HUES64 (cell line): Measurements from ENCODE around the gene NSF.
"Not testable (repeated sequence)": the region's sequence is repeated elsewhere in the genome, so short reads cannot be mapped to it uniquely, and the experiment has no call there.

ENCODE experiments used
- H3K27ac ChIP-seq: 2 replicates; pipeline ENCODE4 v1.7.0; 2013; ENCODE audit warnings: low read depth, low read length, inconsistent platforms
- H3K27me3 ChIP-seq: 2 replicates; pipeline ENCODE4 v1.6.1; 2013; ENCODE audit warnings: mild to moderate bottlenecking, low read length; ENCODE audit not compliant: insufficient read depth
- H3K36me3 ChIP-seq: 2 replicates; pipeline ENCODE4 v1.6.1; 2013; ENCODE audit warnings: mild to moderate bottlenecking, low read length; ENCODE audit not compliant: insufficient read depth
- H3K4me1 ChIP-seq: 2 replicates; pipeline ENCODE4 v1.6.1; 2013; ENCODE audit warnings: mild to moderate bottlenecking, low read length, moderate library complexity; ENCODE audit not compliant: insufficient read depth
- H3K4me3 ChIP-seq: 2 replicates; pipeline ENCODE4 v1.5.1; 2013; ENCODE audit warnings: mild to moderate bottlenecking, low read length, moderate library complexity
- H3K9ac ChIP-seq: 2 replicates; pipeline ENCODE4 v1.6.1; 2013; ENCODE audit warnings: mild to moderate bottlenecking, low read depth, low read length
- H3K9me3 ChIP-seq: 2 replicates; pipeline ENCODE4 v1.6.1; 2013; ENCODE audit warnings: low read depth, low read length; ENCODE audit not compliant: insufficient read depth
- WGBS: fragments of 150-250, 120-280 bp; methylation state at CpG from one replicate; pipeline ENCODE4 v1.1.7; 2013; ENCODE audit warnings: missing lambda C conversion rate; 5-methylcytosine and 5-hydroxymethylcytosine counted together

Gene NSF

DNA sequence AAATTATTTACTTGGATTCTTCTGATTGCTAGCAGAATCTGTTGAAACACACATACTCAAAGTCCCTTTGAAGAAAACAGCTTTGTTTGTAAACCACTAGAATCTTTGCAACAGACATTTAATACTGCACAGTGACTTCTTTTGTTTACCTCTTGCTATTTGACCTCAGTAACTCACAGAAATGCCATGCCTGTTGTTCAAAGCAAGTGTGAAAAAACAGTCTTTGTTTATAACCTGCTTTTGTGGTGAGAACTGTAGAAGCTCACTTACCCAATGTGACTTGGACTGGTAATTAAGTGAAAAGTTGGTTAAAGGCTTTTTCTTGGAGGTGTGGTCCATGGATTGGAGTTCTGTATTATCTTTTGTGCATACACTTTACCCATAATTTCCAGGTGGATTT, 44.4 kb downstream of the NSF start:
- not testable (repeated sequence) for H3K27me3 ChIP-seq, H3K27ac ChIP-seq

GRCh38 chr17:46641861-46642656, 51.6 kb downstream of the NSF start:
- H3K27ac ChIP-seq, H3K9me3 ChIP-seq, H3K4me1 ChIP-seq, H3K4me3 ChIP-seq, H3K27me3 ChIP-seq, H3K9ac ChIP-seq, H3K36me3 ChIP-seq: not testable (repeated sequence)
- no CpG with 5 or more reads among the region's 2 CpGs for WGBS

More for the DNA sequence above, 44.4 kb downstream of the NSF start:
- not testable (repeated sequence) for H3K4me3 ChIP-seq, H3K9me3 ChIP-seq, H3K4me1 ChIP-seq, H3K36me3 ChIP-seq, H3K9ac ChIP-seq

- WGBS: no CpG with 5 or more reads among the region's 2 CpGs
- not testable (repeated sequence) for H3K9ac ChIP-seq, H3K36me3 ChIP-seq, H3K9me3 ChIP-seq, H3K27me3 ChIP-seq, H3K27ac ChIP-seq, H3K4me3 ChIP-seq, H3K4me1 ChIP-seq
Observed at GRCh38 chr17:46647251-46647650, 56.8 kb downstream of the NSF start.

GRCh38 chr17:46647688-46648278, 57.3 kb downstream of the NSF start:
- not testable (repeated sequence) for H3K36me3 ChIP-seq, H3K27ac ChIP-seq, H3K9me3 ChIP-seq, H3K27me3 ChIP-seq, H3K4me3 ChIP-seq, H3K9ac ChIP-seq, H3K4me1 ChIP-seq
- no CpG with 5 or more reads among the region's 2 CpGs for WGBS

GRCh38 chr17:46649246-46649645, 58.8 kb downstream of the NSF start:
- not testable (repeated sequence) for H3K4me3 ChIP-seq, H3K27ac ChIP-seq, H3K36me3 ChIP-seq, H3K9ac ChIP-seq, H3K9me3 ChIP-seq, H3K4me1 ChIP-seq, H3K27me3 ChIP-seq
- WGBS: 95% methylated on average over 1 of the region's 7 CpGs

GRCh38 chr17:46652024-46652643, 61.7 kb downstream of the NSF start:
- not testable (repeated sequence) for H3K9ac ChIP-seq, H3K9me3 ChIP-seq, H3K4me3 ChIP-seq, H3K27ac ChIP-seq, H3K4me1 ChIP-seq, H3K27me3 ChIP-seq, H3K36me3 ChIP-seq
- no CpG with 5 or more reads among the region's 7 CpGs for WGBS

DNA sequence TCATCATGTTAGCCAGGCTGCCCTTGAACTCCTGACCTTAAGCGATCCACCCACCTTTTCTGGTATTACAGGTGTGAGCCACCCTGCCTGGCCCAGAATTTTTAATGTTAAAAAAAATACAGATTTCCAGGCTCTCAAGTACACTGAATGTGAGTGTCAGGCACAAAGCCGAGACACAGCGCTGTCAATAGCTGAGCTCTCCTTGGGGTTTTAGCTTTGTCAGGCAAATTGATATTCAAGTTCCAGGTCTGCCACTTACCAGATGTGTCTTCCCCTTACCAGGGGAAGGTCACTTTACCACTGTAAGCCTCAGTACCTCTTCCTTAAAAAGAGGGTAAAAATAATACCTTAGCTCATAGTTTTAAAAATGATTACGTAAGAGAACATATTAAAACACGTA, 67.8 kb downstream of the NSF start:
- H3K4me3 ChIP-seq, H3K27me3 ChIP-seq, H3K36me3 ChIP-seq, H3K27ac ChIP-seq, H3K9ac ChIP-seq, H3K4me1 ChIP-seq, H3K9me3 ChIP-seq: not testable (repeated sequence)
- WGBS: no CpG with 5 or more reads among the region's 5 CpGs

DNA sequence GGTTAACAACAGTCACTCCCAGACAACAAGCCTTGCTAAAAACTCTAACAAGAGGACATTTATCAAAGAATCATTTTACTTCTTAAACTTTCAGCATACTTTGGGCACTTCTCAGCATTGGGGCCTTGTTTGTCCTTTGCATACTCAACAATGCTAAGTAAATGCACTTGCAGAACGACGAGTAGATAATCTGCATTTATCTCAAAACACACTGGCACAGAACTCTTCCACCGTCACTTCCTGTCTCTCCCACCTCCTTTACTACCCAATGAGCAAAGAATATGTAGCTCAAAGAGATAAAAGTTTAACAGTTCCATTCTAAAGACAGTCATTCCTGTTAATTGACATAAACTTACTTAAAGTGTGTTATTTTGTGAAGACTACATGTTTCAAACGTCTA, 69.2 kb downstream of the NSF start:
- WGBS: no CpG with 5 or more reads among the region's 4 CpGs
- H3K27ac ChIP-seq, H3K4me3 ChIP-seq, H3K27me3 ChIP-seq, H3K9ac ChIP-seq, H3K4me1 ChIP-seq, H3K9me3 ChIP-seq, H3K36me3 ChIP-seq: not testable (repeated sequence)

- not testable (repeated sequence) for H3K9ac ChIP-seq, H3K27ac ChIP-seq, H3K9me3 ChIP-seq, H3K4me1 ChIP-seq, H3K27me3 ChIP-seq, H3K4me3 ChIP-seq, H3K36me3 ChIP-seq
- WGBS: no CpG with 5 or more reads among the region's 1 CpG
Observed at GRCh38 chr17:46663123-46663522, 72.7 kb downstream of the NSF start.

DNA sequence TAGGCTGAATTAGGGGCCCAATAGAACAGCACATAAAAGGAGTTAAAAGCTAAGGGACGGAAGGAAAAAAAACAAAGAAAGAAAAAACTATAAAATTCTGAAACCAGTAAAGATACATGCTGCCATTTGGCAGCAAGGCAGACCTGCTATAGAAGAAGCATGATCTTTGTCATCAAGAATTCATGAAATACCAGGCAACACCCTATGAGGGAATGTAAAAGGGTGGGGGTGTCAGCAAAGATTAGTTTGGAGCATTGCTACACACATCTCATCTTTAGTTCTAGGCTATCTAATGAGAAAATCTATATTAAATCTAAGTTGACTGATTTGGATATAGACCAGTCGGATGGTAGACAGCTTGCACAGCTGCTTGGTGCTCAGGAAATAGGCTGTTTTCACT, 73.1 kb downstream of the NSF start:
- not testable (repeated sequence) for H3K27me3 ChIP-seq, H3K9me3 ChIP-seq, H3K9ac ChIP-seq, H3K36me3 ChIP-seq, H3K4me1 ChIP-seq, H3K4me3 ChIP-seq, H3K27ac ChIP-seq
- no CpG with 5 or more reads among the region's 2 CpGs for WGBS

GRCh38 chr17:46665969-46666368, 75.5 kb downstream of the NSF start:
- WGBS: 98% methylated on average over 4 of the region's 5 CpGs
- not testable (repeated sequence) for H3K9me3 ChIP-seq

DNA sequence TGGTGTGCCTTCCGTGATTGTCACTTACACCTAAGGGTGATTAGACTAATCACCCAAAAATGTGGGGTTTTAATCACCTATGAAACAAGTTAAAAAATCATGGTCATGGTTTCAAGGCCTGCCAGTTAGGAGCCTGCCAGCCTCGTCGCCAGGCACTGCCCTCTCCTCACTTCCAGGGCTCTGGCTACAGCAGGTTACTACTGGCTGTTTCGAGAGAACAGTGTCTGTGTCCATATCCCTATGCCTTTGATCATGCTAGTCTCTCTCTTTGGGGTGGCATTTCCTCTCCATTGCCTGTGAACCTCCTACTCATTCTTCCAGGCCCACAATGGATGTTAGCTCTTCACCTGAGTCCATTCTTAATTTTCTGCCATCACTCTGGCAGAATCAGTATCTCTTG, 80.3 kb downstream of the NSF start:
- not testable (repeated sequence) for H3K4me3 ChIP-seq, H3K27me3 ChIP-seq, H3K4me1 ChIP-seq, H3K9me3 ChIP-seq, H3K27ac ChIP-seq, H3K9ac ChIP-seq, H3K36me3 ChIP-seq
- WGBS: no CpG with 5 or more reads among the region's 4 CpGs

More at GRCh38 chr17:46665969-46666368, 75.5 kb downstream of the NSF start:
- not testable (repeated sequence) for H3K4me3 ChIP-seq, H3K27me3 ChIP-seq, H3K9ac ChIP-seq, H3K27ac ChIP-seq, H3K36me3 ChIP-seq, H3K4me1 ChIP-seq
